GM12878 (cell line): ENCODE measurements around the gene TMEM39B. TPM values are rescaled to one million over a fixed set of nuclear protein-coding genes. Genes with fewer than 3 reads are reported as not detected.
"Not testable (repeated sequence)": the region's sequence is repeated elsewhere in the genome, so short reads cannot be mapped to it uniquely, and the experiment has no call there.

Experiments
- ATAC-seq: fragments of 200-7000 bp; cut with Tn5 transposase; 3 replicates; pipeline ENCODE4 v1.9.1; 2020; ENCODE audit warnings: mild to moderate bottlenecking, moderate library complexity
- BruUV-seq: library from RNA; stranded (reverse); fragments of 400-500 nt; replicated peaks from 2 replicates; lab custom pipeline; 2021; lab: Mats Ljungman, UMichigan
- CTCF ChIA-PET: fragments of 300-600 bp; sonication (Branson Sonifier 250); formaldehyde crosslinking; extraction: SDS; loops from one replicate; lab custom pipeline; 2021; ENCODE audit warnings: inconsistent platforms; lab: Yijun Ruan, JAX
- POLR2A ChIA-PET: fragments of 350-600 bp; formaldehyde crosslinking; extraction: SDS; loops from one replicate; lab custom pipeline; 2021; ENCODE audit warnings: inconsistent platforms; lab: Charles Lee
- RAD21 ChIA-PET: fragments of 300-600 bp; sonication (Branson Sonifier 250); formaldehyde crosslinking; loops from one replicate; lab custom pipeline; 2023; ENCODE audit warnings: antibody characterized with exemption; ENCODE audit not compliant: unreplicated experiment; lab: Charles Lee
- SMC1A ChIA-PET: fragments of 300-600 bp; sonication (Branson Sonifier 250); formaldehyde crosslinking; loops from one replicate; lab custom pipeline; 2023; ENCODE audit not compliant: unreplicated experiment, uncharacterized antibody; lab: Charles Lee
- DNase-seq: peaks from one replicate; pipeline ENCODE4 v3.0.0-alpha.2; 2011; ENCODE audit warnings: low read depth, low spot score
- FAIRE-seq: peaks from 3 replicates; lab custom pipeline; 2011; peaks lifted over from hg19 to GRCh38; lab: Jason Lieb, UNC
- H2AFZ ChIP-seq: 2 replicates; pipeline ENCODE4 v1.6.0; 2011; ENCODE audit warnings: low read depth, low read length, control low read depth; ENCODE audit not compliant: control insufficient read depth
- H3K27ac ChIP-seq: 2 replicates; pipeline ENCODE4 v1.5.1; 2011; ENCODE audit warnings: control low read depth; ENCODE audit not compliant: control insufficient read depth, insufficient read depth
- H3K27me3 ChIP-seq, 2 experiments: replicated peaks in 1 of 2; 2 replicates each; pipeline versions ENCODE4 v1.6.0 to v1.6.1; 2011; ENCODE audit warnings: low read length in 1 of 2; ENCODE audit not compliant: control insufficient read depth in 2 of 2, insufficient read depth in 2 of 2
- H3K36me3 ChIP-seq, 2 experiments: 2 replicates each; pipeline ENCODE4 v1.5.1; 2011; ENCODE audit warnings: low read length in 1 of 2; ENCODE audit not compliant: control insufficient read depth in 2 of 2, insufficient read depth in 2 of 2
- H3K4me1 ChIP-seq: 2 replicates; pipeline ENCODE4 v1.6.1; 2011; ENCODE audit warnings: mild to moderate bottlenecking, low read length, moderate library complexity, mixed read lengths; ENCODE audit not compliant: control insufficient read depth, insufficient read depth
- H3K4me2 ChIP-seq: 2 replicates; pipeline ENCODE4 v1.6.0; 2011; ENCODE audit warnings: control low read depth; ENCODE audit not compliant: control insufficient read depth, insufficient read depth
- H3K4me3 ChIP-seq: fragments of 200-600 bp; sonication (generic); 2 replicates; pipeline ENCODE4 v1.5.1; 2016
- H3K79me2 ChIP-seq: 2 replicates; pipeline ENCODE4 v1.6.0; 2011; ENCODE audit warnings: low read length; ENCODE audit not compliant: control insufficient read depth, insufficient read depth
- H3K9ac ChIP-seq: 2 replicates; pipeline ENCODE4 v1.8.0; 2011; ENCODE audit warnings: low read length, control low read depth, mixed read lengths; ENCODE audit not compliant: control insufficient read depth, insufficient read depth
- H3K9me3 ChIP-seq: replicated peaks from 3 replicates; pipeline ENCODE4 v1.5.1; 2011; ENCODE audit warnings: mild to moderate bottlenecking, low read length; ENCODE audit not compliant: control insufficient read depth, insufficient read depth
- H4K20me1 ChIP-seq: 2 replicates; pipeline ENCODE4 v1.6.0; 2011; ENCODE audit not compliant: control insufficient read depth, insufficient read depth
- SPI1 ChIP-seq: IDR thresholded peaks from 2 replicates; pipeline ENCODE4 v1.6.1; 2011; ENCODE audit warnings: low read depth, mild to moderate bottlenecking, low read length, moderate library complexity, borderline replicate concordance; ENCODE audit not compliant: insufficient read depth
- ZSCAN29 ChIP-seq: fragments of 450-650 bp; IDR thresholded peaks from 2 replicates; pipeline ENCODE4 v1.6.1; 2017; ENCODE audit warnings: mild to moderate bottlenecking, moderate library complexity
- WGBS: methylation state at CpG from one replicate; pipeline ENCODE4 v1.1.6; 2016; ENCODE audit warnings: low lambda C conversion rate; ENCODE audit not compliant: insufficient replicate concordance, insufficient coverage; ENCODE audit errors: missing lambda C conversion rate; 5-methylcytosine and 5-hydroxymethylcytosine counted together
- in situ Hi-C: fragments of 300-500 bp; cut with MboI; formaldehyde crosslinking; loops from 9 replicates; pipeline ENCODE4 v1.14.3; 2018; ENCODE audit warnings: mixed read lengths
- intact Hi-C: fragments of 100-400 bp; cut with micrococcal nuclease; formaldehyde crosslinking; loops from one replicate; pipeline ENCODE4 v1.14.2; 2022; ENCODE audit not compliant: unreplicated experiment
- polyA plus RNA-seq, 11 experiments: library from polyadenylated mRNA; depleted of rRNA in 4 of 11; unstranded in 6 of 11; stranded (reverse) in 5 of 11; fragments of >200 nt; fragmentation: Nextera tagmentation in 4 of 11; fragmentation: Illumina TruSeq in 1 of 11; extraction: Ambion mirVana in 4 of 11; extraction: Trizol in 1 of 11; gene quantifications; 1 replicate in 1 of 11; 2 replicates in 10 of 11; pipeline versions ENCODE4 v1.2.1 to v1.2.3, GENCODE V29; 2011 to 2016; ENCODE audit warnings: inconsistent platforms in 2 of 11, missing spikeins in 2 of 11, low read depth in 1 of 11
- total RNA-seq, 4 experiments: library from RNA; depleted of rRNA in 3 of 4; stranded (reverse); fragments of >200 nt in 3 of 4; fragmentation: Illumina TruSeq in 1 of 4; extraction: Trizol in 1 of 4; gene quantifications; 2 replicates each; pipeline versions ENCODE4 v1.2.1 to v1.2.3, GENCODE V29; 2013 to 2021

The TMEM39B gene
- total and polyA plus RNA-seq, 10 of the 15 experiments (the other 5 are each of a cell fraction or from before 2014, with no cell fraction given) = 2.3 to 27.2 (median 12.3) TPM

DNA sequence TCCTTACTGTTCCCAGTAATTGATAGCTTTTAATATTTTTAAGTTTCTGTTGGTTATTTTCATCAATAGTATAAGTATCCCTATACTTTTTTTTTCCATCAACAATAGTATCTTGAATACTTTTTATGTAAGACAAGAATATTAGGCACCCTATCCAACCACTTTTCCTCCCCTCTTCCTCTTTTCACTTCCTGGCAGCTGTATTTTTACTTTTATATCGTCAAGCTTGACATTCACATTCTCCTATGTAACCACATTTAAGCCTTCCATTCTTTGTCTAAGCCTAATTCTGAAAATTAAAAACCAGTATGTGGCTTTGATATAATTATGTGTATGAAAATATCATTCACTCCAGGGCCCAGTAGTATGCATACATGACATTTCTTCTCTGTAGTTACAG lies 9.3 kb downstream of the TMEM39B start:
- Histone ChIP-seq H2AFZ (no peak overlapping the region), H3K36me3 (peaks cover 5 to 8% of the 10 kb centered on the region in 2 experiments), H3K4me1 (no peaks in the 10 kb centered on the region), H3K27ac (no peak overlapping the region), H3K27me3 (no peaks in the 10 kb centered on the region), H3K9me3 (no peaks in the 10 kb centered on the region), H3K4me2 (no peak overlapping the region), H3K9ac (no peak overlapping the region), H3K79me2 (no peaks in the 10 kb centered on the region), H3K4me3 (no peak overlapping the region), H4K20me1 (no peaks in the 10 kb centered on the region)
- 0% methylated on average over 1 of the region's 1 CpG for WGBS
- in situ Hi-C loops = no loop called here
- CTCF ChIA-PET = interaction anchor here (0.7 to 0.8 kb wide), 3 partner anchors 9 to 28 kb away, joined by 3 to 4 read pairs (median 3); partner anchors contain the start of gene TMEM39B
- POLR2A ChIA-PET = interaction anchor here (0.7 to 1.5 kb wide), 2 partner anchors 9 to 112 kb away, joined by 3 to 6 read pairs; partner anchors contain the start of gene TMEM39B
- no peak for DNase-seq
- RAD21 ChIA-PET = no interaction called here
- TF ChIP-seq SPI1 = 0 out of 2 replicates have a peak, but pooled peaks have one; percentile 32
- TF ChIP-seq ZSCAN29 = no peak
- FAIRE-seq = no peak
- intact Hi-C loops = no loop called here
- no TSS peak for BruUV-seq
- SMC1A ChIA-PET = interaction anchor here (0.7 to 1.3 kb wide), 4 partner anchors 9 to 45 kb away, joined by 3 to 5 read pairs (median 4); partner anchors contain the start of genes KPNA6 and TMEM39B
- no peak for ATAC-seq

DNA sequence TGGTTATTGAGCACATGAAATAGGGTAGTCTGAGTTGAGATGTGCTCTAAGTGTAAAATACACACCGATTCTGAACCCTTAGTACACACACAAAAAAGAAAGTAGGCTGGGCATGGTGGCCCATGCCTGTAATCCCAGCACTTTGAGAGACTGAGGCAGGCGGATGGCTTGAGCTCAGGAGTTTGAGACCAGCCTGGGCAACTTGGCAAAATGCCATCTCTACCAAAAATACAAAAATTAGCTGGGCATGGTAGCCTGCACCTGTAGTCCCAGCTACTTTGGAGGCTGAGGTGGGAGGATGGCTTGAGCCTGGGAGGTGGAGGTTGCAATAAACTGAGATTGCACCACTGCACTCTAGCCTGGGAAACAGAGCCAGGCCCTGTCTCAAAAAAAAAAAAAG lies 13.6 kb downstream of the TMEM39B start:
- H2AFZ ChIP-seq = not testable (repeated sequence)

More for the DNA sequence above, 13.6 kb downstream of the TMEM39B start:
- CTCF ChIA-PET, H3K27ac ChIP-seq, BruUV-seq, H3K27me3 ChIP-seq, in situ Hi-C loops, H3K4me2 ChIP-seq, H3K4me3 ChIP-seq, H3K9me3 ChIP-seq, ATAC-seq, H3K36me3 ChIP-seq, H3K4me1 ChIP-seq, SMC1A ChIA-PET, DNase-seq, FAIRE-seq, intact Hi-C loops, H3K79me2 ChIP-seq, H4K20me1 ChIP-seq, H3K9ac ChIP-seq, RAD21 ChIA-PET: not testable (repeated sequence)
- POLR2A ChIA-PET = interaction anchor here (0.7 kb wide), 1 partner anchor 175 kb away, joined by 3 read pairs; no protein-coding TSS in a partner anchor
- 97% methylated on average over 2 of the region's 2 CpGs for WGBS
